Ovary (tissue), 3 donors: ENCODE measurements around the gene HRAS.

ENCODE experiments used
- EP300 ChIP-seq: sonication (generic); formaldehyde crosslinking; IDR thresholded peaks from one replicate; pipeline ENCODE4 v1.6.1; 2017; ENCODE audit warnings: antibody characterized with exemption
- POLR2A ChIP-seq: fragments of 450-650 bp; IDR thresholded peaks from one replicate; pipeline ENCODE4 v1.6.1; 2017; ENCODE audit warnings: antibody characterized with exemption, mild to moderate bottlenecking, moderate library complexity
- TF ChIP-seq, protein P1 (sequence below), 3 donors: fragments of 450-650 bp in 2 of 3; fragments of 200-600 bp in 1 of 3; IDR thresholded peaks; one replicate each; pipeline versions ENCODE4 v1.5.1 to v1.8.0; 2016 to 2022; ENCODE audit warnings: antibody characterized with exemption in 3 of 3, mild to moderate bottlenecking in 1 of 3
- donor health status: DM: no; HTN: no; CAD: no.

DNA sequence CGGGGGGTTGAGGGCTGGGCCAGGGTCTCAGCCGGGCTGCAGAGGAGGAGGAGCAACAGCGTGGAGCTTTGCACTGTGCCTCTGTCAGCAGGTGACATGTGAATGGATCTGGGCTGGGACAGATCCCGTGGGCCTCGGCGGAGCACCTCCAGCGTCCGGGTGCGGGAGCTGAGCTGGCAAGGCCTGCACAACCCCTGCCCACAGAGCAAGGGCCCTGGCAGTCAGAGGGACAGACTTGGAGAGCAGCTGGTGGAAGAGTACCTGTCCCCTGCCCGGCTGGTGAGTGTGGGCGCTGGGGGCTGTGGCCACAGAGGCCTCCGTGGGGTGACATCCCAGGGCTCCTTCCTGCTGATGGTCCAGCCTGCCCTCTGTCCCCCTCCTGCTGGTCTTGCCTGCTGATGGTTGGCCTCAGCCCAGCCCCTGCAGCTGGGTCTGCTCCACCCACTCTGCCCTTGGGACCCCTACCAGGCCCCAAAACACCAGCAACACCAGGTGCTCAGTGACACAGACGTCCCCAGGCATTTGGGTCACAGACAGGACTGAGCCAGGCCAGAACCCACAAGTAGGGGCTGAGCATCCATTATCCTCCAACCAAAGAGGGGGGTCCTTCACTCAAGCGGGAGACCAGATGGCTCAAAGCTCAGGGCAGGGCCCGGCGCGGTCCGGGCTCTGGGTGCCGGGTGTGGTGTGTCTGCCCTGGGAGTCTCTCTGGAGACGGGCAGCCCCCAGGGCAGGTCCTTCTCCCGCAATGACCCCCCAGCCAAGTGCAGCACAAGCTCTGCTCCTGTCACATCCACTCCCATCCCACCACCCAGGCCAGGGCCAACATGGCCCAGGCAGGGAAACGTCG, 5.4 kb upstream of the HRAS start:
- TF ChIP-seq POLR2A (no peak), EP300 (no peak)
- TF ChIP-seq, protein P1, sequence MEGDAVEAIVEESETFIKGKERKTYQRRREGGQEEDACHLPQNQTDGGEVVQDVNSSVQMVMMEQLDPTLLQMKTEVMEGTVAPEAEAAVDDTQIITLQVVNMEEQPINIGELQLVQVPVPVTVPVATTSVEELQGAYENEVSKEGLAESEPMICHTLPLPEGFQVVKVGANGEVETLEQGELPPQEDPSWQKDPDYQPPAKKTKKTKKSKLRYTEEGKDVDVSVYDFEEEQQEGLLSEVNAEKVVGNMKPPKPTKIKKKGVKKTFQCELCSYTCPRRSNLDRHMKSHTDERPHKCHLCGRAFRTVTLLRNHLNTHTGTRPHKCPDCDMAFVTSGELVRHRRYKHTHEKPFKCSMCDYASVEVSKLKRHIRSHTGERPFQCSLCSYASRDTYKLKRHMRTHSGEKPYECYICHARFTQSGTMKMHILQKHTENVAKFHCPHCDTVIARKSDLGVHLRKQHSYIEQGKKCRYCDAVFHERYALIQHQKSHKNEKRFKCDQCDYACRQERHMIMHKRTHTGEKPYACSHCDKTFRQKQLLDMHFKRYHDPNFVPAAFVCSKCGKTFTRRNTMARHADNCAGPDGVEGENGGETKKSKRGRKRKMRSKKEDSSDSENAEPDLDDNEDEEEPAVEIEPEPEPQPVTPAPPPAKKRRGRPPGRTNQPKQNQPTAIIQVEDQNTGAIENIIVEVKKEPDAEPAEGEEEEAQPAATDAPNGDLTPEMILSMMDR (IDR thresholded peaks at IDR 0.05) = no peak
